Tibial nerve (tissue), 4 donors: Measurements from ENCODE around the gene SORCS2. TPM values are rescaled to one million over a fixed set of nuclear protein-coding genes. Genes with fewer than 3 reads are reported as not detected.

Experiments
- DNase-seq, 2 donors: peaks; one replicate each; pipeline ENCODE4 v3.0.0-alpha.2; 2019; ENCODE audit warnings: low spot score in 2 of 2
- H3K27ac ChIP-seq, 4 donors: fragments of 200-600 bp; sonication (generic) in 3 of 4; one replicate each; pipeline ENCODE4 v1.5.1; 2017 to 2019; ENCODE audit warnings: mild to moderate bottlenecking in 1 of 4
- H3K27me3 ChIP-seq, 2 donors: fragments of 200-600 bp; sonication (generic) in 1 of 2; one replicate each; pipeline versions ENCODE4 v1.5.1 to v1.6.0; 2017 to 2019
- H3K36me3 ChIP-seq, 3 donors: fragments of 200-600 bp; sonication (generic); one replicate each; pipeline ENCODE4 v1.5.1; 2018 to 2019
- H3K4me1 ChIP-seq, 4 donors: fragments of 200-600 bp; sonication (generic) in 3 of 4; one replicate each; pipeline ENCODE4 v1.5.1; 2017 to 2019
- H3K4me3 ChIP-seq, 4 donors: fragments of 200-600 bp; sonication (generic) in 3 of 4; one replicate each; pipeline ENCODE4 v1.5.1; 2017 to 2019; ENCODE audit warnings: mild to moderate bottlenecking in 1 of 4, moderate library complexity in 1 of 4
- H3K9me3 ChIP-seq, 4 donors: fragments of 200-600 bp; sonication (generic) in 3 of 4; one replicate each; pipeline ENCODE4 v1.5.1; 2017 to 2019
- CTCF ChIP-seq, 5 experiments: fragments of 200-600 bp in 3 of 5; fragments of 450-650 bp in 2 of 5; sonication (generic) in 3 of 5; IDR thresholded peaks; one replicate each; pipeline ENCODE4 v1.5.1; 2016 to 2019; ENCODE audit warnings: antibody characterized with exemption in 5 of 5, mild to moderate bottlenecking in 3 of 5, moderate library complexity in 2 of 5
- EP300 ChIP-seq, 2 donors: sonication (generic); formaldehyde crosslinking; IDR thresholded peaks; one replicate each; pipeline ENCODE4 v1.6.1; 2017; ENCODE audit warnings: antibody characterized with exemption in 2 of 2, mild to moderate bottlenecking in 1 of 2
- POLR2A ChIP-seq, 2 donors: fragments of 450-650 bp; IDR thresholded peaks; one replicate each; pipeline ENCODE4 v1.6.1; 2017; ENCODE audit warnings: antibody characterized with exemption in 2 of 2, mild to moderate bottlenecking in 2 of 2, moderate library complexity in 2 of 2
- WGBS, 2 donors: methylation state at CpG; one replicate each; pipeline ENCODE4 v1.1.5; 2018; 5-methylcytosine and 5-hydroxymethylcytosine counted together
- total RNA-seq, 4 donors: library from RNA; depleted of rRNA; stranded (reverse); fragments of >200 nt; gene quantifications; one replicate each; pipeline ENCODE4 v1.1.0, GENCODE V29; 2016

Gene SORCS2
- total RNA-seq, 4 donors from 2014 or later: 15.6 to 48.9 (median 38.3) TPM

DNA sequence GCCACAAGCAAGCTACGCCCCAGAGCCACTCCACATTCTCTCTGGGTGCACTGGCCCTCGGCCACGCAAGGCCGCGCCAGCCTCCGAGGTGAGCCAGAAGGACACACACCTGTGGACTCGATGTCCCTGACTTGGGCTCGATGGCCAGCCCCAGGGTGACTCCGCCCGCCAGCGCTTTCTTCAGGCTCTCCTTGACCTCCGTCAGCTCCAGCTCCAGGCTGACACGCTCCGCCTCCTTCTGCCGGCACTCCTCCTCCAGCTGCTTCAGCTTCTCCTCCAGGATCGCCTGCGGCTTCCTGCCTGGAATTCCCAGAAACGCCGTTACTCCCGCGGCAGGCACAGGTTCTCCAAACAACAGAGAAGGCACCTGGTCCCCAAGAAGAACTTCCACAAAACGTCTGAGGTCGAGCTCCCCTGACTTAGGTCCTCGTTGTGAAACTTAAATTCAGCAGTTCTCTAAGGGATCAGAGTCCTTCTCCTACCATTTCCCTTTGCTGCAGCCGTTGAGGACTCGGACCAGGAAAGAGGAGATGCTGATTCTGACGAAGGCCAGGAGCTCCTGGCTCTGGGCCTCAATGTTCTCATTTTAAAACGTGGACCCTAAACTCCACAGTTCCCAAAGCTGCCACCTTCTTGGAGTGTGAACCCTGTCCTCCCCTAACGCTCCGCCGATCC, 580.5 kb downstream of the SORCS2 start:
- TF ChIP-seq CTCF (IDR thresholded peaks at IDR 0.05) (no peak), EP300 (IDR thresholded peaks at IDR 0.05) (no peak), POLR2A (IDR thresholded peaks at IDR 0.05) (no peak)
- WGBS, 2 donors: 60 to 65% methylated on average over 31 of the region's 31 CpGs
- no peak overlapping the region for H3K4me3 ChIP-seq
- peak overlapping the region in 2 of 4 donors; percentile 41 to 53 for H3K27ac ChIP-seq
- no peaks in the 10 kb centered on the region for H3K27me3 ChIP-seq
- H3K36me3 ChIP-seq: peaks cover 0 to 84% (median 0%) of the 10 kb centered on the region in 3 donors
- peaks cover 0 to 18% (median 0%) of the 10 kb centered on the region in 4 donors for H3K4me1 ChIP-seq
- no peaks in the 10 kb centered on the region for H3K9me3 ChIP-seq
- DNase-seq: peak; percentile 46 to 55

DNA sequence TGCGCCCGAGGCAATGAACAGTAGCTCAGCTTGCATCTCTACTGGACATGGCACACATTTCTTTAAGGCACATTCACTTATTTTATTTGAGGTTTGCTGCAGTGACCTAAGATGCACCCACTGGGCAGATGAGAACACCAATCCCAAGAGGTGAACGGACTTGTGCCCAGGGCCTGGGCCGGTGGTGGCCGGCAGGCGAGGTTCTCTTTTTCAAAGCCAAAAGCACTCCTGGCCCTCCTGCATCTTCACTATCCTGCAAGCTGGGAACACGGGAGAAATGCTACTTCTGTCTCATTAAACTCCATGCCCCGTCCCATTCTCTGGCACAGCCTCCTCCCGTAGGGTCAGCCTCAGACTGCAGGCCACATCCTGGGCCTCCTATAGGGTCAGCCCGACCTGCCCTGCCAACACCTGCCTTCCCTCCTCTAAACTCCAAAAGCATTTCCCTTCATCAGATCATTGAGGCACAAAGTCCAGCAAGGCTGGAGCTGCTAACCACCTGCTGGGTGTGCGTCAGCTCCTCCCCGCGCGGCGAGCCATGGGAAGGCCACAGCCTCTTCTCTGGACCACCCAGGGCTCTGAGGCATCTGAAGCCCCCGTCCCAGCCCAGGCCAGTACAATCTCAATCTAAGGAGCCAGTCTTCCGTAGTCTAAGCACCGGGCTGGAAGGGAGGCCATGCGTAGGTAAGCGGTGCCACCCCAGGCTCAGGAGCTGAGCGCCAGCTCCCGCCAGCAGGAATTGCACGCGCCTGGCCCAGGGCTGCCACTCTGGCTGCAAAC, 581.3 kb downstream of the SORCS2 start:
- H3K4me1 ChIP-seq: peaks cover 0 to 24% (median 2%) of the 10 kb centered on the region in 4 donors
- 91 to 94% methylated on average over 22 to 24 of the region's 24 CpGs for WGBS, 2 donors
- no peak for DNase-seq

DNA sequence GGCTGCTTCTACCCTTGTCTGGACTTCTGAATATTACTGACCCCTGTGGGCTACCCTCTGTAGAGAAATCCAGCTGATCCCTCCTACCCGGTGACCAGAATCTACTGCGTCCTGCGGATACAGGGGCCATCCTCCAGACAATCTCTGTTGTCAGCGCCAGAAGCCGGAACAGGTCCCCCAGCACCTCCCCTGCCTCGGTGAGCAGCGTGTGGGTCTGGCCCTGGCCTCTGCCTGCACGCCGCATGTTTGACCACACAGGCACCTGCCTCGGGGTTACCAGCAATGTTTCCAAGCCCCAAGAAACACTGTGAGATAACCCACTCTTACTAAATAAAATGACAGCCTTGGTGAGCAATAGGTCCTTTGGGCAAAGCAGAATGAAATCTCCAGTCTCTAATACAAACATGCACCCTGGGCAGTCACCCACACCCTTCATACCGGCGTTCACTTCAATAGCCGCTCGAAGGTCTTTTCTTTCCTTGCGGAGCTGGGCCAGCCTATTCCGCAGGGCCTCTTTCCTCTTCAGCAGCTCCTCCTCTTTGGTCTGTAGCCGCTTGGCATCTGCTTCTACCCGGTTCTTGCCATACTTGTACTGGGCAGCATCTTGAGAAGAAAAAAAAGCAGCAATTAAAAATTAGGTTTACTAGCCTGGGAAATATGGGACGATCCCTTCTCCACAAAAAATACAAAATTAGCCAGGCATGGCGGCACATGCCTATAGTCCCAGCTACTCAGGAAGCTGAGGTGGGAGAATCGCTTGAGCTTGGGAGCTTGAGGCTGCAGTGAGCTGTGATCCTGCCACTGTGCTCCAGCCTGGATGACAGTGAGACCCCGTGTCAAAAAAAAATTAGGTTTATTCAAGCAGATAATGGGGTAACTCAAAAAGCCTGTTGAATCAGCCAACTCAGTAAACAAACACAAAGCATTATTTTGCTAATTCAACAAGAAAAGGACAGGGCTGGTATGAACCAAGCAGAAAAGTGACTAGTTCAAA, 582.3 kb downstream of the SORCS2 start:
- WGBS, 2 donors: 91 to 92% methylated on average over 22 of the region's 22 CpGs
- H3K4me1 ChIP-seq: peaks cover 0 to 34% (median 4%) of the 10 kb centered on the region in 4 donors

More for the DNA sequence above, 581.3 kb downstream of the SORCS2 start:
- Histone ChIP-seq H3K9me3 (no peaks in the 10 kb centered on the region), H3K4me3 (no peak overlapping the region), H3K36me3 (peaks cover 0 to 83% (median 0%) of the 10 kb centered on the region in 3 donors), H3K27ac (peak overlapping the region in 2 of 4 donors; percentile 41 to 53), H3K27me3 (no peaks in the 10 kb centered on the region)
- TF ChIP-seq CTCF (IDR thresholded peaks at IDR 0.05) (no peak), EP300 (IDR thresholded peaks at IDR 0.05) (no peak), POLR2A (IDR thresholded peaks at IDR 0.05) (no peak)

DNA sequence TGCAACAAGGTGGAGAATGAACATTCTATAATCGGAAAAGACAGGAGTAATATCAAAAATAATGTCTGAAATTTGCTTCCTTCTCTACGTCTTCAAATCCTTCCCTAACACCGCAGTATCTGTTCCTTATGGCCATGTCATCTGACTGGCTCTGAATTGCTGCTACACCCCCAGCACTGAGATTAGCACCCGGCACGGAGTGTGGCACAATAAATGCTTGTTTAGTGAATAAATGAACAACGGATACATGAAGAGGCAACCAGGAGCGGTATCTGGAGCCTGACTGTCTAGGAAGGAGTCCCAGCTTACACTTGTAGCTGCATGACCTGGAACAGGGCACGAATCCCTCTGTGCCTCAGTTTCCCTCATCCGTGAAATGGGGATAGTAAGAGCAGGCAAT, 583.1 kb downstream of the SORCS2 start:
- Histone ChIP-seq H3K4me1 (peaks cover 0 to 39% (median 4%) of the 10 kb centered on the region in 4 donors), H3K4me3 (no peak overlapping the region), H3K27me3 (no peaks in the 10 kb centered on the region), H3K9me3 (no peaks in the 10 kb centered on the region), H3K27ac (peak overlapping the region in 1 of 4 donors; percentile 13), H3K36me3 (peaks cover 0 to 66% (median 0%) of the 10 kb centered on the region in 3 donors)
- WGBS, 2 donors: 54 to 79% methylated on average over 9 of the region's 9 CpGs
- TF ChIP-seq POLR2A (IDR thresholded peaks at IDR 0.05): no peak
- TF ChIP-seq CTCF (IDR thresholded peaks at IDR 0.05): no peak
- no peak for TF ChIP-seq EP300 (IDR thresholded peaks at IDR 0.05)
- no peak for DNase-seq

More for the DNA sequence above, 582.3 kb downstream of the SORCS2 start:
- no peak for DNase-seq
- H3K4me3 ChIP-seq: no peak overlapping the region
- no peaks in the 10 kb centered on the region for H3K27me3 ChIP-seq
- H3K27ac ChIP-seq: no peak overlapping the region
- H3K36me3 ChIP-seq: peaks cover 0 to 74% (median 0%) of the 10 kb centered on the region in 3 donors
- TF ChIP-seq CTCF (IDR thresholded peaks at IDR 0.05) (no peak), POLR2A (IDR thresholded peaks at IDR 0.05) (no peak), EP300 (IDR thresholded peaks at IDR 0.05) (no peak)
- no peaks in the 10 kb centered on the region for H3K9me3 ChIP-seq
